SK-N-SH (cell line): ENCODE data around the gene KRT78. TPM values are rescaled to one million over a fixed set of nuclear protein-coding genes. Genes with fewer than 3 reads are reported as not detected.

ENCODE experiments used
- CTCF ChIA-PET: fragments of 300-600, 350-600 bp; formaldehyde crosslinking; extraction: SDS; loops from one replicate; lab custom pipeline; 2021; lab: Yijun Ruan, JAX
- POLR2A ChIA-PET: fragments of 350-600 bp; sonication (Branson Sonifier 250); formaldehyde crosslinking; extraction: SDS; loops from one replicate; lab custom pipeline; 2020; ENCODE audit warnings: antibody characterized with exemption, inconsistent platforms; lab: Yijun Ruan, JAX
- DNase-seq: peaks from one replicate; pipeline ENCODE4 v3.0.0; 2012
- H2AFZ ChIP-seq: fragments of 200-600 bp; sonication (generic); 2 replicates; pipeline ENCODE4 v1.8.1; 2016; ENCODE audit warnings: antibody characterized with exemption, mild to moderate bottlenecking, low read depth
- H3F3A ChIP-seq: fragments of 200-600 bp; sonication (generic); replicated peaks from 2 replicates; pipeline ENCODE3; 2016; ENCODE audit warnings: antibody characterized with exemption, mild to moderate bottlenecking; ENCODE audit not compliant: insufficient read depth
- H3K27ac ChIP-seq, 2 experiments: fragments of 200-500 bp in 1 of 2; fragments of 200-600 bp in 1 of 2; sonication (Bioruptor generic) in 1 of 2; sonication (generic), shearing (Covaris generic) in 1 of 2; 2 replicates each; pipeline versions ENCODE4 v1.5.1 to v1.6.1; 2014 to 2016; ENCODE audit warnings: low read depth in 2 of 2, inconsistent platforms in 1 of 2, low read length in 1 of 2, mild to moderate bottlenecking in 1 of 2, mixed read lengths in 1 of 2
- H3K27me3 ChIP-seq: fragments of 200-600 bp; sonication (generic), shearing (Covaris generic); 2 replicates; pipeline ENCODE4 v1.6.1; 2016; ENCODE audit warnings: mixed run types; ENCODE audit not compliant: insufficient read depth
- H3K36me3 ChIP-seq, 2 experiments: fragments of 200-500 bp in 1 of 2; fragments of 200-600 bp in 1 of 2; sonication (Bioruptor generic) in 1 of 2; sonication (generic) in 1 of 2; replicated peaks in 1 of 2; 2 replicates each; pipeline versions ENCODE3 to v1.5.1; 2014 to 2016; ENCODE audit warnings: low read length in 1 of 2, mild to moderate bottlenecking in 1 of 2; ENCODE audit not compliant: insufficient read depth in 2 of 2, control insufficient read depth in 1 of 2
- H3K4me1 ChIP-seq, 2 experiments: fragments of 200-500 bp in 1 of 2; fragments of 200-600 bp in 1 of 2; sonication (Bioruptor generic) in 1 of 2; sonication (generic), shearing (Covaris generic) in 1 of 2; 2 replicates each; pipeline versions ENCODE4 v1.5.1 to v1.6.1; 2014 to 2016; ENCODE audit warnings: low read depth in 1 of 2, low read length in 1 of 2, mixed run types in 1 of 2; ENCODE audit not compliant: insufficient read depth in 2 of 2, control insufficient read depth in 1 of 2
- H3K4me2 ChIP-seq: fragments of 200-600 bp; sonication (generic), shearing (Covaris generic); 2 replicates; pipeline ENCODE4 v1.6.1; 2017; ENCODE audit warnings: mixed run types
- H3K4me3 ChIP-seq, 2 experiments: fragments of 200-500 bp in 1 of 2; fragments of 200-600 bp in 1 of 2; sonication (Bioruptor generic) in 1 of 2; sonication (generic), shearing (Covaris generic) in 1 of 2; 2 replicates each; pipeline versions ENCODE4 v1.5.1 to v1.8.1; 2014 to 2016; ENCODE audit warnings: low read depth in 2 of 2, inconsistent platforms in 1 of 2, low read length in 1 of 2, mild to moderate bottlenecking in 1 of 2, mixed read lengths in 1 of 2, moderate library complexity in 1 of 2
- H3K79me2 ChIP-seq: fragments of 200-600 bp; sonication (generic); 2 replicates; pipeline ENCODE4 v1.8.1; 2017; ENCODE audit warnings: mild to moderate bottlenecking; ENCODE audit not compliant: insufficient read depth
- H3K9ac ChIP-seq: fragments of 200-600 bp; sonication (generic); 2 replicates; pipeline ENCODE4 v1.6.1; 2017; ENCODE audit warnings: mixed run types
- H3K9me2 ChIP-seq: fragments of 200-600 bp; sonication (generic); 2 replicates; pipeline ENCODE4 v1.6.1; 2017; ENCODE audit warnings: mixed run types
- H3K9me3 ChIP-seq: fragments of 200-600 bp; sonication (generic); 2 replicates; pipeline ENCODE4 v1.6.1; 2017; ENCODE audit warnings: mixed run types, mild to moderate bottlenecking, moderate library complexity
- H4K20me1 ChIP-seq: fragments of 200-600 bp; sonication (generic); 2 replicates; pipeline ENCODE4 v1.6.1; 2017; ENCODE audit warnings: mild to moderate bottlenecking, mixed run types; ENCODE audit not compliant: insufficient read depth
- EP300 ChIP-seq, 2 experiments: IDR thresholded peaks; 2 replicates each; pipeline versions ENCODE4 v1.4.0 to v1.6.1; 2012; ENCODE audit warnings: borderline replicate concordance in 1 of 2, low read depth in 1 of 2, low read length in 1 of 2
- EZH2phosphoT487 ChIP-seq: fragments of 200-600 bp; sonication (generic); IDR thresholded peaks from 2 replicates; pipeline ENCODE4 v1.6.1; 2017; ENCODE audit warnings: low read depth, mixed run types, mild to moderate bottlenecking, antibody characterized with exemption, moderate library complexity, borderline replicate concordance
- FOSL2 ChIP-seq: IDR thresholded peaks from 2 replicates; pipeline ENCODE4 v1.4.0; 2012; ENCODE audit warnings: low read depth, mild to moderate bottlenecking, moderate library complexity, borderline replicate concordance
- FOXM1 ChIP-seq: IDR thresholded peaks from 2 replicates; pipeline ENCODE4 v1.4.0; 2012; ENCODE audit warnings: low read depth, mild to moderate bottlenecking
- GABPA ChIP-seq: IDR thresholded peaks from 2 replicates; pipeline ENCODE4 v1.4.0; 2012; ENCODE audit warnings: low read depth, mild to moderate bottlenecking
- GATA2 ChIP-seq: sonication (generic); formaldehyde crosslinking; IDR thresholded peaks from 2 replicates; pipeline ENCODE4 v1.5.0; 2020; ENCODE audit warnings: mild to moderate bottlenecking, missing genetic modification reagents
- JUND ChIP-seq: IDR thresholded peaks from 2 replicates; pipeline ENCODE4 v1.4.0; 2012
- NFIC ChIP-seq: IDR thresholded peaks from 2 replicates; pipeline ENCODE4 v1.4.0; 2012; ENCODE audit warnings: borderline replicate concordance
- NRF1 ChIP-seq: IDR thresholded peaks from 2 replicates; pipeline ENCODE4 v1.6.1; 2012; ENCODE audit warnings: low read depth, mild to moderate bottlenecking, low read length
- POLR2AphosphoS5 ChIP-seq: IDR thresholded peaks from 2 replicates; pipeline ENCODE4 v1.6.1; 2012; ENCODE audit warnings: low read depth, low read length
- RAD21 ChIP-seq: IDR thresholded peaks from 2 replicates; pipeline ENCODE4 v1.6.1; 2012; ENCODE audit warnings: mild to moderate bottlenecking, low read length
- RCOR1 ChIP-seq: fragments of 150-350 bp; IDR thresholded peaks from 2 replicates; pipeline ENCODE4 v1.6.1; 2017; ENCODE audit warnings: antibody characterized with exemption, low read length
- SMC3 ChIP-seq: IDR thresholded peaks from 2 replicates; pipeline ENCODE4 v1.6.1; 2012; ENCODE audit warnings: low read depth, low read length, improper control_type of control experiment
- TAF1 ChIP-seq: IDR thresholded peaks from 2 replicates; pipeline ENCODE4 v1.6.1; 2012; ENCODE audit warnings: low read depth, mild to moderate bottlenecking, low read length, moderate library complexity, borderline replicate concordance
- TCF12 ChIP-seq: IDR thresholded peaks from 2 replicates; pipeline ENCODE4 v1.4.0; 2012
- TEAD4 ChIP-seq: IDR thresholded peaks from 2 replicates; pipeline ENCODE4 v1.4.0; 2012; ENCODE audit warnings: mild to moderate bottlenecking, borderline replicate concordance; ENCODE audit not compliant: insufficient read depth
- YY1 ChIP-seq: IDR thresholded peaks from 2 replicates; pipeline ENCODE4 v1.4.0; 2012; ENCODE audit warnings: low read depth, mild to moderate bottlenecking
- WGBS: methylation state at CpG from one replicate; pipeline ENCODE4 v1.1.6; 2017; ENCODE audit warnings: low lambda C conversion rate; 5-methylcytosine and 5-hydroxymethylcytosine counted together
- polyA plus RNA-seq, 3 experiments: library from polyadenylated mRNA; depleted of rRNA; stranded (reverse); fragments of >200 nt; gene quantifications; 2 replicates each; pipeline ENCODE4 v1.2.3, GENCODE V29; 2012
- TF ChIP-seq, protein P1 (sequence below): fragments of 150-350 bp; IDR thresholded peaks from 2 replicates; pipeline ENCODE4 v1.6.1; 2016; ENCODE audit warnings: mild to moderate bottlenecking, low read depth, low read length
- TF ChIP-seq, protein P2 (sequence below): IDR thresholded peaks from 2 replicates; pipeline ENCODE4; 2012
- TF ChIP-seq, protein P3 (sequence below): IDR thresholded peaks from 2 replicates; pipeline ENCODE4 v1.4.0; 2012; ENCODE audit warnings: low read depth
- TF ChIP-seq, protein P4 (sequence below): fragments of 150-350 bp; IDR thresholded peaks from 2 replicates; pipeline ENCODE4 v1.6.1; 2017; ENCODE audit warnings: antibody characterized with exemption, low read length, low read depth, borderline replicate concordance
- TF ChIP-seq, protein P5 (sequence below): fragments of 200-600 bp; sonication (generic); IDR thresholded peaks from 2 replicates; pipeline ENCODE4 v1.6.1; 2017; ENCODE audit warnings: antibody characterized with exemption, mild to moderate bottlenecking, moderate library complexity

Gene KRT78
- polyA plus RNA-seq, 1 of the 3 experiments (the other 2 are of a cell fraction): not detected

DNA sequence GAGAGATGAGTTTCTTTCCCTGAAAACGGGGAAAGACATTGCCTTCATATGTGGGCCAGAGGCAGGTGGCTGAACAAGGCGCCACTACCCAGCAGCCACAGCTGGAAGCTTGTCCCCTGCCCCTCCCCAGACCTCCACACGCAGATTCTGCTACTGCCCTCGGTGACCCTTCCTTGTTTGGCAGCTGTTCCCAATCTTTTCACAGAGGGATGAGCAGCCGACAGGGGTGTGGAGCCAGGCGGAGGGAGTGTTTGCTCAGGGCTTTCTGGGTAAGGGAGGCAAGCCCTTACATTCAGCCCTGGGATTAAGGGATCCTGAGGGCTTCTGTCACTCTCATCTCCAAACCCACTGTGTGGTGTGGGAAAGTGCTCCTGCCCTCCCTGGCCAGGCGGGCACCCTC lies 30.4 kb downstream of the KRT78 start:
- POLR2A ChIA-PET: no interaction called here

DNA sequence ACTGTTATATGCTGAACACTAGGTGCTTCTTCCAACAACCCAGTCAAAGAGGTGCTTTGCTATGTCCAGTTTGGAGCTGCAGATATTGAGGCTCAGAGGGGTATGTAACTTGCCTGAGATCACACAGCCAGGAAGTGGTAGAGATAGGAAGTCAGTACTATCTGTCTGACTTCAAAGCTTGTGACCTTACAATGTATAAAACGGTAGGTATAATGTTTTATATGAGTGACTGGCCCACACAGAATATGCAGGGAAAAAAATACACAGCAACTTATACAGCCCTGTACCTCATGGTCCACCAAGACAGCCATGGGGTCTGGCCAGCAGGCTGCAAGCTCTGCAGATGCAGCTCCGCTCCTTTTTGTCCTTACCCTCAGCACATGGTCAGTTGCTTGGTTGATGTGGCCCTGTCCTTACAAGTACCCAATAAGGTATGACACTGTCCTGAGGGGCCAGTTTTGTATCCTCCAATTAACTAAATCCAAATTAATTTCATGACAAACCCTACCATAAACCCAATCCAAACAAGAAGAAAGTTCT lies 31.0 kb downstream of the KRT78 start:
- WGBS: 38% methylated on average over 2 of the region's 2 CpGs
- DNase-seq: no peak
- CTCF ChIA-PET: interaction anchor here (1.2 to 1.7 kb wide), 3 partner anchors 12 to 67 kb away, joined by 3 to 4 read pairs (median 4); no protein-coding TSS in a partner anchor
- TF ChIP-seq EP300 (IDR thresholded peaks at IDR 0.05; ENCODE audit: borderline replicate concordance in 1 of 2, low read depth in 1 of 2, low read length in 1 of 2): no peak
- no peak for TF ChIP-seq NFIC
- no peak for TF ChIP-seq TAF1
- TF ChIP-seq, protein P1, sequence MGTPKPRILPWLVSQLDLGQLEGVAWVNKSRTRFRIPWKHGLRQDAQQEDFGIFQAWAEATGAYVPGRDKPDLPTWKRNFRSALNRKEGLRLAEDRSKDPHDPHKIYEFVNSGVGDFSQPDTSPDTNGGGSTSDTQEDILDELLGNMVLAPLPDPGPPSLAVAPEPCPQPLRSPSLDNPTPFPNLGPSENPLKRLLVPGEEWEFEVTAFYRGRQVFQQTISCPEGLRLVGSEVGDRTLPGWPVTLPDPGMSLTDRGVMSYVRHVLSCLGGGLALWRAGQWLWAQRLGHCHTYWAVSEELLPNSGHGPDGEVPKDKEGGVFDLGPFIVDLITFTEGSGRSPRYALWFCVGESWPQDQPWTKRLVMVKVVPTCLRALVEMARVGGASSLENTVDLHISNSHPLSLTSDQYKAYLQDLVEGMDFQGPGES: no peak
- TF ChIP-seq GABPA: no peak
- no peak for TF ChIP-seq NRF1
- TF ChIP-seq, protein P2, sequence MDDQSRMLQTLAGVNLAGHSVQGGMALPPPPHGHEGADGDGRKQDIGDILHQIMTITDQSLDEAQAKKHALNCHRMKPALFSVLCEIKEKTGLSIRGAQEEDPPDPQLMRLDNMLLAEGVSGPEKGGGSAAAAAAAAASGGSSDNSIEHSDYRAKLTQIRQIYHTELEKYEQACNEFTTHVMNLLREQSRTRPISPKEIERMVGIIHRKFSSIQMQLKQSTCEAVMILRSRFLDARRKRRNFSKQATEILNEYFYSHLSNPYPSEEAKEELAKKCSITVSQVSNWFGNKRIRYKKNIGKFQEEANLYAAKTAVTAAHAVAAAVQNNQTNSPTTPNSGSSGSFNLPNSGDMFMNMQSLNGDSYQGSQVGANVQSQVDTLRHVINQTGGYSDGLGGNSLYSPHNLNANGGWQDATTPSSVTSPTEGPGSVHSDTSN: no peak
- no peak for TF ChIP-seq FOSL2
- no peak for TF ChIP-seq RAD21
- TF ChIP-seq RCOR1: no peak
- TF ChIP-seq, protein P3, sequence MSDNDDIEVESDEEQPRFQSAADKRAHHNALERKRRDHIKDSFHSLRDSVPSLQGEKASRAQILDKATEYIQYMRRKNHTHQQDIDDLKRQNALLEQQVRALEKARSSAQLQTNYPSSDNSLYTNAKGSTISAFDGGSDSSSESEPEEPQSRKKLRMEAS: no peak
- no peak for TF ChIP-seq POLR2AphosphoS5
- TF ChIP-seq YY1: no peak
- TF ChIP-seq TCF12: no peak
- TF ChIP-seq, protein P4, sequence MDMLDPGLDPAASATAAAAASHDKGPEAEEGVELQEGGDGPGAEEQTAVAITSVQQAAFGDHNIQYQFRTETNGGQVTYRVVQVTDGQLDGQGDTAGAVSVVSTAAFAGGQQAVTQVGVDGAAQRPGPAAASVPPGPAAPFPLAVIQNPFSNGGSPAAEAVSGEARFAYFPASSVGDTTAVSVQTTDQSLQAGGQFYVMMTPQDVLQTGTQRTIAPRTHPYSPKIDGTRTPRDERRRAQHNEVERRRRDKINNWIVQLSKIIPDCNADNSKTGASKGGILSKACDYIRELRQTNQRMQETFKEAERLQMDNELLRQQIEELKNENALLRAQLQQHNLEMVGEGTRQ: no peak
- no peak for TF ChIP-seq EZH2phosphoT487
- TF ChIP-seq SMC3: no peak
- no peak for TF ChIP-seq JUND
- TF ChIP-seq, protein P5, sequence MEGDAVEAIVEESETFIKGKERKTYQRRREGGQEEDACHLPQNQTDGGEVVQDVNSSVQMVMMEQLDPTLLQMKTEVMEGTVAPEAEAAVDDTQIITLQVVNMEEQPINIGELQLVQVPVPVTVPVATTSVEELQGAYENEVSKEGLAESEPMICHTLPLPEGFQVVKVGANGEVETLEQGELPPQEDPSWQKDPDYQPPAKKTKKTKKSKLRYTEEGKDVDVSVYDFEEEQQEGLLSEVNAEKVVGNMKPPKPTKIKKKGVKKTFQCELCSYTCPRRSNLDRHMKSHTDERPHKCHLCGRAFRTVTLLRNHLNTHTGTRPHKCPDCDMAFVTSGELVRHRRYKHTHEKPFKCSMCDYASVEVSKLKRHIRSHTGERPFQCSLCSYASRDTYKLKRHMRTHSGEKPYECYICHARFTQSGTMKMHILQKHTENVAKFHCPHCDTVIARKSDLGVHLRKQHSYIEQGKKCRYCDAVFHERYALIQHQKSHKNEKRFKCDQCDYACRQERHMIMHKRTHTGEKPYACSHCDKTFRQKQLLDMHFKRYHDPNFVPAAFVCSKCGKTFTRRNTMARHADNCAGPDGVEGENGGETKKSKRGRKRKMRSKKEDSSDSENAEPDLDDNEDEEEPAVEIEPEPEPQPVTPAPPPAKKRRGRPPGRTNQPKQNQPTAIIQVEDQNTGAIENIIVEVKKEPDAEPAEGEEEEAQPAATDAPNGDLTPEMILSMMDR: no peak
- no peaks in the 10 kb centered on the region for H4K20me1 ChIP-seq
- no peak overlapping the region for H3K9ac ChIP-seq
- H3K4me1 ChIP-seq: no peaks in the 10 kb centered on the region
- no peak overlapping the region for H2AFZ ChIP-seq
- no peak overlapping the region for H3K27ac ChIP-seq
- H3K4me3 ChIP-seq: no peak overlapping the region
- H3K9me2 ChIP-seq: no peaks in the 10 kb centered on the region
- no peaks in the 10 kb centered on the region for H3K36me3 ChIP-seq
- peaks cover 41% of the 10 kb centered on the region for H3K27me3 ChIP-seq
- H3K4me2 ChIP-seq: no peak overlapping the region
- no peaks in the 10 kb centered on the region for H3K9me3 ChIP-seq
- H3F3A ChIP-seq: no peaks in the 10 kb centered on the region
- no peaks in the 10 kb centered on the region for H3K79me2 ChIP-seq
- POLR2A ChIA-PET: no interaction called here

More for the DNA sequence above, 30.4 kb downstream of the KRT78 start:
- TF ChIP-seq FOXM1 (no peak), GATA2 (no peak), TCF12 (no peak), TEAD4 (no peak), JUND (no peak), GABPA (no peak)
- H3K9me3 ChIP-seq: no peaks in the 10 kb centered on the region
- no peaks in the 10 kb centered on the region for H3F3A ChIP-seq
- H3K36me3 ChIP-seq: no peaks in the 10 kb centered on the region
- H3K79me2 ChIP-seq: no peaks in the 10 kb centered on the region
- no peaks in the 10 kb centered on the region for H4K20me1 ChIP-seq
- no peak overlapping the region for H2AFZ ChIP-seq
- H3K4me3 ChIP-seq: no peak overlapping the region
- WGBS: 10% methylated on average over 6 of the region's 7 CpGs
- H3K9ac ChIP-seq: no peak overlapping the region
- H3K27me3 ChIP-seq: peaks cover 44% of the 10 kb centered on the region
- CTCF ChIA-PET: interaction anchor here (1.2 to 1.7 kb wide), 3 partner anchors 13 to 66 kb away, joined by 3 to 4 read pairs (median 4); no protein-coding TSS in a partner anchor
- no peak overlapping the region for H3K4me2 ChIP-seq
- H3K27ac ChIP-seq: no peak overlapping the region
- no peaks in the 10 kb centered on the region for H3K9me2 ChIP-seq
- no peaks in the 10 kb centered on the region for H3K4me1 ChIP-seq
- no peak for DNase-seq
